Ishikawa (cell line): ENCODE measurements around the gene ACACB.

ENCODE experiments used
- CEBPB ChIP-seq: IDR thresholded peaks from 2 replicates; pipeline ENCODE4 v1.6.1; 2012
- CREB1 ChIP-seq: IDR thresholded peaks from 2 replicates; pipeline ENCODE4 v1.6.1; 2012; ENCODE audit warnings: low read depth
- EGR1 ChIP-seq: IDR thresholded peaks from 2 replicates; pipeline ENCODE4 v1.6.1; 2012
- EP300 ChIP-seq: IDR thresholded peaks from 2 replicates; pipeline ENCODE4 v1.6.1; 2012; ENCODE audit warnings: borderline replicate concordance
- FOXM1 ChIP-seq: IDR thresholded peaks from 2 replicates; pipeline ENCODE4 v1.6.1; 2012; ENCODE audit warnings: low read depth, borderline replicate concordance
- MAX ChIP-seq: IDR thresholded peaks from 2 replicates; pipeline ENCODE4 v1.6.1; 2012
- NFIC ChIP-seq: IDR thresholded peaks from 2 replicates; pipeline ENCODE4 v1.6.1; 2012
- RAD21 ChIP-seq: IDR thresholded peaks from 2 replicates; pipeline ENCODE4 v1.6.1; 2012; ENCODE audit warnings: low read depth
- REST ChIP-seq: IDR thresholded peaks from 2 replicates; pipeline ENCODE4 v1.6.1; 2012; ENCODE audit warnings: low read depth, mild to moderate bottlenecking
- TAF1 ChIP-seq: IDR thresholded peaks from 2 replicates; pipeline ENCODE4 v1.6.1; 2012; ENCODE audit warnings: low read depth, mild to moderate bottlenecking
- TCF12 ChIP-seq: IDR thresholded peaks from 2 replicates; pipeline ENCODE4 v1.6.1; 2012; ENCODE audit warnings: low read depth
- TEAD4 ChIP-seq: IDR thresholded peaks from 2 replicates; pipeline ENCODE4 v1.6.1; 2012
- USF1 ChIP-seq: IDR thresholded peaks from 2 replicates; pipeline ENCODE4 v1.6.1; 2012
- YY1 ChIP-seq: IDR thresholded peaks from 2 replicates; pipeline ENCODE4 v1.6.1; 2012; ENCODE audit warnings: low read depth
- ZBTB7A ChIP-seq: IDR thresholded peaks from 2 replicates; pipeline ENCODE4 v1.6.1; 2012; ENCODE audit warnings: low read depth

Gene ACACB

GRCh38 chr12:109160433-109160832 lies 44.0 kb downstream of the ACACB start:
- TF ChIP-seq TEAD4 (no peak), NFIC (no peak), USF1 (no peak), YY1 (no peak), EGR1 (no peak), ZBTB7A (no peak), REST (no peak), MAX (no peak), CEBPB (no peak), FOXM1 (no peak)

- no peak for TF ChIP-seq USF1
- TF ChIP-seq ZBTB7A = no peak
- no peak for TF ChIP-seq TEAD4
- no peak for TF ChIP-seq EGR1
- TF ChIP-seq CEBPB = no peak
- no peak for TF ChIP-seq TCF12
- TF ChIP-seq FOXM1 = no peak
- no peak for TF ChIP-seq REST
- no peak for TF ChIP-seq EP300
- no peak for TF ChIP-seq MAX
- TF ChIP-seq NFIC = no peak
These were observed 44.5 kb downstream of the ACACB start for GRCh38 chr12:109160873-109161272.

GRCh38 chr12:109162551-109162950 lies 46.2 kb downstream of the ACACB start:
- no peak for TF ChIP-seq CEBPB
- no peak for TF ChIP-seq RAD21
- TF ChIP-seq FOXM1 = no peak
- TF ChIP-seq REST = no peak
- TF ChIP-seq USF1 = no peak
- no peak for TF ChIP-seq YY1
- no peak for TF ChIP-seq ZBTB7A
- TF ChIP-seq NFIC = no peak
- TF ChIP-seq CREB1 = no peak
- no peak for TF ChIP-seq TEAD4
- no peak for TF ChIP-seq EGR1
- TF ChIP-seq EP300 = no peak
- TF ChIP-seq TCF12 = no peak
- TF ChIP-seq MAX = no peak
- TF ChIP-seq TAF1 = no peak

- no peak for TF ChIP-seq REST
- TF ChIP-seq EGR1 = no peak
- no peak for TF ChIP-seq CREB1
- no peak for TF ChIP-seq TAF1
- TF ChIP-seq NFIC = no peak
These were observed 46.8 kb downstream of the ACACB start for GRCh38 chr12:109163167-109163566.
